Dendritic cell treated with granulocyte-macrophage colony-stimulating factor and Interleukin-4, amounts not matched to agents 40 ng/mL and 50 ng/mL, for 4 days (primary cell): Measurements from ENCODE around the gene MEI1.
A peak's percentile ranks its signal among the peaks of the same experiment; 100 is the strongest.

Experiments used
- H3K27ac Mint-ChIP-seq: one replicate; pipeline ENCODE4 v1.8.0; 2022; ENCODE audit warnings: mild to moderate bottlenecking, mixed read lengths
- H3K27me3 Mint-ChIP-seq: one replicate; pipeline ENCODE4 v1.8.0; 2022; ENCODE audit warnings: mild to moderate bottlenecking, mixed read lengths
- H3K36me3 Mint-ChIP-seq: one replicate; pipeline ENCODE4 v1.8.0; 2022; ENCODE audit warnings: low read depth, mixed read lengths
- H3K4me1 Mint-ChIP-seq: one replicate; pipeline ENCODE4 v1.8.0; 2022; ENCODE audit warnings: low read depth, mixed read lengths
- H3K4me3 Mint-ChIP-seq: one replicate; pipeline ENCODE4 v1.8.0; 2022; ENCODE audit warnings: mild to moderate bottlenecking, moderate library complexity, mixed read lengths
- H3K9me3 Mint-ChIP-seq: one replicate; pipeline ENCODE4 v1.8.0; 2022; ENCODE audit warnings: mixed read lengths
- intact Hi-C: fragments of 100-400 bp; cut with micrococcal nuclease; formaldehyde crosslinking; loops from one replicate; pipeline ENCODE4 v1.15.0; 2022

The MEI1 gene

DNA sequence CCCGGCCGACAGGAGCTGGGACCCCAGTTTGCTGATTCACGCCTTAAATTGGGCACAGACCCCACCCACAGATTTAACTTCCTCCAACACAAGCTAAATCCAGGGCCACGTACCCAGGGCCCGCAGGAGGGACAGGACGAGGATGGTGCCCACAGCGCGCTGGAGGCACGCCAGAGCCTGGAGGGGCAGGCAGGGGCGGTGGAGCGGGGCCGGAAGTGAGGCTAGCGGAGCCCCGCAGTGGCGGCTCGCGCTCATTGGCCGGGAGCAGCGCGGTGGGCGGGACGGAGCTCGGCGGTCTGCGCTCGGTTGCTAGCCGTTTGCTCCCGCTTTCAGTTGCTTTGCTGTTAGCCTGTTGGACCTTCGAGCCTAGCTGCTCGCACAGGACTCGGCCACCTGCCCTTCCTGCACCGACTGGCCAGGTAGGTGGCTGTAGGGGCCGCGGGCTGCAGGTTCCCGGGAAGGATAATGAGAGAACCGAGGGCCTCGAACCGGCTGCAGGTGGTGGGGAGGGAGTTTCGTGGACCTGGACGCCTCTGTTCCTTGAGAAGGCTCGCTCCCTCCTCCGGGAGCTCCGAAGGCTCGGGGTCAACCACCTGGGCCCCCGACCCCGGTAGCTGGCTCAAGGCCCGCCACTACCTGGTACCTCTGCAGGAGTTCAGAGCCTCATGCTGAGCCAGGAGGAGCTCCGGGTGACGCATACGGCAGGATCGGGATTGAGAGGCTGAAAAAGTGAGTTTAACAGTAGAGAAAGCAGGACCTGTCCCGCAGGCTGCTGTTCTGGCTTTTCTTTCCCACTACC, 101.2 kb downstream of the MEI1 start, which contains the start of gene CCDC134:
Gene CCDC134 (plus strand): TSS at position 332 of the 799 bp plus-strand sequence. CDS start 8,212 bp downstream, outside the sequence.
- Mint-ChIP-seq H3K27me3 (no peaks in the 10 kb centered on the region), H3K36me3 (peaks cover 13% of the 10 kb centered on the region), H3K4me3 (peak within 1 kb of the TSS; percentile 96), H3K9me3 (no peaks in the 10 kb centered on the region), H3K4me1 (peaks cover 45% of the 10 kb centered on the region), H3K27ac (peak within 1 kb of the TSS; percentile 90)
- intact Hi-C loops, result loop anchor here (1.0 to 2.0 kb wide), 2 partner anchors 19 to 54 kb away; no protein-coding TSS in a partner anchor

DNA sequence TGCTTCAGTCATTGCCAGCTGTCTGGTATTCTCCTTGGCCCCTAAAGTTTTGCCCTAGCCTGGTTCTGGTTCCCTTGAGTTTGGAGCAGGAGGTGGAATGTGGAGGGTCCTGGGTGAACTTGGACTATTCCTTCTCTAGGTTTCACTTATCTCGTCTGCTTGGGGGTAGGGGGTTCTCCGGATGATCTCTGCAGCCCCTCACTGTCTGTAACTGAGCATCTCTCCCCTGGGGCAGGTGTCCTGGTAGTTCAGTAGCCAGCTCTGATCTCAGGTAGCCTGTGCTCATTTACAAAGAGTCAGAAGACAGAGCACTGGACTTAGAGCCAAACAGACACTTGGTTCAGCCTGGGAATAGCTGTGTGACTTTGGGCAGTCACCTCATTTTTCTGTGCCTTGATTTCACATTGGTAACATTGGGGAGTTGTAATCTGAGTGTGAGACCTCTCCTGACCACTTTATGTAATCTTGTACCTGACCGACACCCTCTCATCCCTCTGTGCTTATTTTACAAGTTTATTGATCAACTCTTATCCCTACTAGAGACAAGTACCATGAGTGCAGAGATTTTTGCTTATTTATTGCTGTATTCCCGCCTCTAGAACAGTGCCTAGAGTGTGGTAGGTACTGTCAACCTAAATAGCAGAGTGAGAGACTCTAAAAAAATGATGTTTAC, 102.0 kb downstream of the MEI1 start:
- Mint-ChIP-seq H3K27me3 (no peaks in the 10 kb centered on the region), H3K4me1 (peaks cover 45% of the 10 kb centered on the region), H3K27ac (peak overlapping the region; percentile 90), H3K4me3 (peak overlapping the region; percentile 96), H3K9me3 (no peaks in the 10 kb centered on the region), H3K36me3 (peaks cover 10% of the 10 kb centered on the region)
- intact Hi-C loops, result loop anchor here (2.0 kb wide), 1 partner anchor 54 kb away; no protein-coding TSS in a partner anchor

DNA sequence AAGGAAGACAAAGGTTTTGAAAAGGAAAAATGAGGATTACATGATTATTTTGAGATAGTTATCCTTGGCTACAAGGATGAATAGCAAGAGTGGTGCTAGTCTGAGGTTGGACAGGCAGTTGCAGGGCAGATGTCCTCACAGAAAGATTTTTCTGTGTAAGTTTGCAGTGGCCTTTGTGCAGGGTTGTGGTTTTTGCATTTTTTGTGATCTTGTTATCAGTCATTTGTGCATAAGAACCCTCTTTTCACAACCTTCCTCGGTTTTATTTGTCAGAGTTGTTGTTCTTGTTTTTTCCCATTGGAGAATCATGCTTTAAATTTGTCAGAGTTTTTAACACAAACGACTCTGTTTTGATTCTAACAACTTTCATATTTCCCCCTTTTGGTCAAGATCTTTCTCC, 102.6 kb downstream of the MEI1 start:
- Mint-ChIP-seq H3K4me1 (peaks cover 45% of the 10 kb centered on the region), H3K27me3 (no peaks in the 10 kb centered on the region), H3K36me3 (peaks cover 10% of the 10 kb centered on the region), H3K27ac (no peak overlapping the region), H3K9me3 (no peaks in the 10 kb centered on the region), H3K4me3 (no peak overlapping the region)
- intact Hi-C loops, result loop anchor here (2.0 kb wide), 1 partner anchor 55 kb away; no protein-coding TSS in a partner anchor

DNA sequence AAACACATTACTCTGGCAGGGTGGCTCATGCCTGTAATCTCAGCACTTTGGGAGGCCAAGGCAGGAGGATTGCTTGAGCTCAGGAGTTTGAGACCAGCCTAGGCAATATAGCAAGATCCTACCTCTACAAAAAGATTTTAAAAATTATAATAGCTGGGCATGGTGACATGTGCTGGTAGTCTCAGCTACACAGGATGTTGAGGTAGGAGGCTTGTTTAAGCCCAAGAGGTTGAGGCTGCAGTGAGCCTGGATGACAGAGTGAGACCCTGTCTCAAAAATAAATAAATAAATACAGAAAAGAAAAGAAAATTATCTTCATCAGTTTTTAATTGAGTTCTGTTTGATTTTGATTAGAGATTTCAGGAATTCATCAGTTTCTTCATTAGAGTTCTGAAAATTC, 106.3 kb downstream of the MEI1 start:
- no peaks in the 10 kb centered on the region for H3K27me3 Mint-ChIP-seq
- no peaks in the 10 kb centered on the region for H3K9me3 Mint-ChIP-seq
- intact Hi-C loops, result no loop called here
- H3K4me3 Mint-ChIP-seq, result no peak overlapping the region
- H3K27ac Mint-ChIP-seq, result no peak overlapping the region
- H3K36me3 Mint-ChIP-seq, result peaks cover 28% of the 10 kb centered on the region
- H3K4me1 Mint-ChIP-seq, result peaks cover 26% of the 10 kb centered on the region

DNA sequence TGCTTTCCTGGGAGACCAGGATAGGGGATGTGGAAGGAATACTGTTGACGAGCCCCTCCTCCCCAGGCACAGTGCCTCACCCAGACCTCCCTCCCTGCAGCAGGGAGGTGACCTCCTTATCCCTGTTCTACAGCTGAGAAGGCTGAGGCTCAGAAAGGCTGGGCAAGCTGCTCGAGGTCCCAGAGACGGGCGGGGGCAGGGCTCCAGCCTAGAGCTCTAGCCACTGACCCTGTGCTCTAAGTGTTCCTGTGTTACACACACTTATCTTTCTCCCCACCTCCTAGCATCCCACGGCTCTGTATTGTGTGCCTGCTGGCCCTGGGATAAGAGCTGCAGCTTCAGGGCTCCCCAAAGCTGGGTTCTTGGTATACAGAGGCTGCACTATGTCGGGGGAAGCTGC, 109.1 kb downstream of the MEI1 start:
- H3K27ac Mint-ChIP-seq, result no peak overlapping the region
- no peaks in the 10 kb centered on the region for H3K9me3 Mint-ChIP-seq
- no peak overlapping the region for H3K4me3 Mint-ChIP-seq
- H3K27me3 Mint-ChIP-seq, result no peaks in the 10 kb centered on the region
- peaks cover 2% of the 10 kb centered on the region for H3K4me1 Mint-ChIP-seq
- intact Hi-C loops, result no loop called here
- peaks cover 42% of the 10 kb centered on the region for H3K36me3 Mint-ChIP-seq

DNA sequence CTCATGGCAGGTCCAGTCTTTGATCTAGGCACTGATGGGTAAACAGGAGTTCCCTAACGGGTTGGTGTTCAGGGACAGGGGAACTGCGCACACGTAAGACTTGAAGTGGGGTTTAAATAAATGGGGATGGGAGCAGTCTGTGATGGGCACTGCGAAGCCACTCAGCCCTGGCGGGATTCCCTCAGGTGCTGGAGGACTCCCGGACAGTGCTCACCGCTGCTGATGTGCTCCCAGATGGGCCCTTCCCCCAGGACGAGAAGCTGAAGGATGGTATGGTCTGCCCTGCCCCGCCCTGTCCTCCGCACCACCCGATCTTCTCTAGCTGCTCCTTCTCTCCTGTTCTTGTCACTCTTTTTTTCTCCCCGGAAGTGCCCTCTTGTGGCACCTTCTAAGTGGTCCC, 110.7 kb downstream of the MEI1 start:
- Mint-ChIP-seq H3K27me3 (no peaks in the 10 kb centered on the region), H3K36me3 (peaks cover 55% of the 10 kb centered on the region), H3K27ac (no peak overlapping the region)

DNA sequence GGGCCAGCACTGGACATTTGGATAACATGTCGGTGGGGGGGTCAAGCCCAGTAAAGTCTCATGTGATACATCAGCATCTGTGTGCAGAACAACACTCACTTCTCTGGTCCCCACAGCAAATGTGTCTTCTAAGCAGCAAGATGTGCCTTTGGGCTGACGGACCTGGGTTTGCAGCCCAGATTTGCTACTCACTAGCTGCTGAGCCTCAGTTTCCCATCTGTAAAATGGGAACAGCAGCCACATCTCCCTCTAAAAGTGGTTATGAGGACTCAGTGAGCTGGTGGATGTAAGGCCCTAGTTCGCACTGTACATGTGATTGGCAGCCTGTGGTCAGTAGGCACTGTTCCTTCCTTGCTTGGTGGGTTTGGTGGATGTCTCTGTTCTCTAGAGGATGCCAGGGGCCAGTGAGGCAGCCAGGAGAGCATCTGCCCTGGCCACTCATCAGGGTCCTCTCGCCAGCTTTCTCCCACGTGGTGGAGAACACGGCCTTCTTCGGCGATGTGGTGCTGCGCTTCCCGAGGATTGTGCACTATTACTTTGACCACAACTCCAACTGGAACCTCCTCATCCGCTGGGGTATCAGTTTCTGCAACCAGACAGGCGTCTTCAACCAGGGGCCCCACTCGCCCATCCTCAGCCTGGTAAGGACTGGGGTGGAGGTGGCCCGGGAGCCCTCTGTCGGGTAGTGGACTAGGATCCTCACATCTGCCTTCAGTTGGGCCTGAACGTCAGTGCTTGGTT, 113.7 kb downstream of the MEI1 start:
- H3K4me1 Mint-ChIP-seq, result no peaks in the 10 kb centered on the region
- H3K36me3 Mint-ChIP-seq, result peaks cover 68% of the 10 kb centered on the region
- H3K27me3 Mint-ChIP-seq, result no peaks in the 10 kb centered on the region
- intact Hi-C loops, result no loop called here
- H3K9me3 Mint-ChIP-seq, result no peaks in the 10 kb centered on the region
- H3K27ac Mint-ChIP-seq, result no peak overlapping the region
- no peak overlapping the region for H3K4me3 Mint-ChIP-seq

More for the DNA sequence above, 110.7 kb downstream of the MEI1 start:
- Mint-ChIP-seq H3K9me3 (no peaks in the 10 kb centered on the region), H3K4me1 (no peaks in the 10 kb centered on the region), H3K4me3 (no peak overlapping the region)
- intact Hi-C loops, result no loop called here

DNA sequence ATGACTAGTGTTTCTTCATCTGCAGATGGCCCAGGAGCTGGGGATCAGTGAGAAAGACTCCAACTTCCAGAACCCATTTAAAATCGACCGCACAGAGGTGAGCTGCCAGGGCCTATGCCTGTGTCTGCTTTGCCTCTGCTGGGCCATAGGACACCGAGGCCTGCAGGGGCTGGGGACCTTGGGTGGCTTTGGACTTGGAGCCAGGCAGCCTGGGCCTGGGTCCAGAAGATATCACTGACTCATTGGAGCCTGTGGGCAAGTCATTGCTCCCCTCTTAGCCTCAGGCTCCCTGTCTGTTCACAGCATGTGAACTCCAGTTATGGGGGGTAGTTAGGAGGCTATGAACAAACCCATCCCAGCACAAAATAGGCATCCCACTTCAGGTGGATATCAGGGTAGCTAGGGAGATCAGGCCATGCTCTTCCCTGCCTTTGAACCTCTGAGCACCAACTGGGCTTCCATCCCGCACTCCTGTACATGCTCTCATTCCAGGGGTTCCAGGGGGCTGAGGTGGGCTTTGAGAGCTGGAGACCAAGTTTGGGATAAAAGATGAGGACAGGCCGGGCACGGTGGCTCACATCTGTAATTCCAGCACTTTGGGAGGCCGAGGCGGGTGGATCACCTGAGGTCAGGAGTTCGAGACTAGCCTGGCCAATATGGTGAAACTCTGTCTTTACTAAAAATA, 114.6 kb downstream of the MEI1 start:
- Mint-ChIP-seq H3K4me1 (no peaks in the 10 kb centered on the region), H3K27ac (no peak overlapping the region), H3K36me3 (peaks cover 62% of the 10 kb centered on the region), H3K9me3 (no peaks in the 10 kb centered on the region), H3K4me3 (no peak overlapping the region), H3K27me3 (no peaks in the 10 kb centered on the region)
- intact Hi-C loops, result no loop called here

DNA sequence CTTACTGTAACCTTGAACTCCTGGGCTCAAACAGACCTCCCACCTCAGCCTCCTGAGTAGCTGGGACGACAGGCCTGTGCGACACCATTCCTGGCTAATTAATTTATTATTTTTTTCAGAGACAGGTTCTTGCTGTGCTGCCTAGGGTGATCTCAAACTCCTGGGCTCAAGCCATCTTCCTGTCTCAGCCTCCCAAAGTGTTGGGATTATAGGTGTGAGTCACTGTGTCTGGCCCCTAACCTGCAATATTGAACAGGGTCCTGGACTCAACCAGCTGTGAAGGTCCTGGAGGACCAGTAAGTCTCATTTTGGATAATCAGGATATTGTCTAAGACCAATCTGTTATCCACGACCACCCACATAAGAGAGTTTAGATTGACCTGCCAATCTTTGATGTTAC, 116.4 kb downstream of the MEI1 start:
- no peak overlapping the region for H3K4me3 Mint-ChIP-seq
- no peak overlapping the region for H3K27ac Mint-ChIP-seq
- intact Hi-C loops, result no loop called here
- peaks cover 59% of the 10 kb centered on the region for H3K36me3 Mint-ChIP-seq
- H3K9me3 Mint-ChIP-seq, result no peaks in the 10 kb centered on the region
- no peaks in the 10 kb centered on the region for H3K27me3 Mint-ChIP-seq
- H3K4me1 Mint-ChIP-seq, result peaks cover 6% of the 10 kb centered on the region

DNA sequence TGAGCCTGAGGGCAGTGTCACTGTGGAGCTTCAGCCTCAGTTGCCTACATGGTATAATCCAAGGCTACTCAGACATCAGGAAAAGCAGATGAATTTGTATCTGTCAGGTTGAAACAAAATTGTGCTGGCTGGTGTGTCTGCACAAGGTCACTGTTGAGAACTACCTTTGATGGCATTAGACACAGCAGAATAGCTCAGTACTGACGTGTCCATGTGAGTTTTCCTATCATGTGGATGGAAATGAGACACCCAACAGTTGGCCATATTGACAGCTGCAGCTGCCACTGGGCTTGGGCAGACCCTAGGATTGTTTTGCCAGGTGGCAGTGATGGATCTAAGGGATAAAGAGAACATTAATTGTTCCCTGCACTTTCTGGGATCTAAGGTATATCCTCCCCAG, 116.9 kb downstream of the MEI1 start:
- Mint-ChIP-seq H3K4me3 (no peak overlapping the region), H3K36me3 (peaks cover 58% of the 10 kb centered on the region), H3K9me3 (no peaks in the 10 kb centered on the region), H3K27ac (no peak overlapping the region), H3K4me1 (peaks cover 9% of the 10 kb centered on the region), H3K27me3 (no peaks in the 10 kb centered on the region)
- intact Hi-C loops, result no loop called here

DNA sequence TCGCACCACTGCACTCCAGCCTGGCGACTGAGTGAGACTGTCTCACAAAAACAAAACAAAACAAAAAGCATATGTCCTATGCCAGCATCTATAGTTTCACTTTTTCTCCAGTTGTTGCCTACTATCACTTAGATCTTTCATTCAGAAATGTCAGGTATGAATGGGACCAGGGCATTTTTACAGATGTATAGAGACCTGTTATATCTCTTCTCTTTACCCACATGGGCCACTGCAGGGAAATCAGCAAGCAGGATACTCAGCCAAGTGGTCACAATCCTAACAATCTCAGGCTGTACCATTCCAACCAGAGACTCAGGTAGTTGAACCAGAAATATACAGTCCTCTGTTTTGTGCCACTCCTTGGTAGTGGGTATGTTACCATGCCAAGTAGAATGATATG, 117.6 kb downstream of the MEI1 start:
- H3K27ac Mint-ChIP-seq, result no peak overlapping the region
- peaks cover 53% of the 10 kb centered on the region for H3K36me3 Mint-ChIP-seq
- no peak overlapping the region for H3K4me3 Mint-ChIP-seq
- peaks cover 9% of the 10 kb centered on the region for H3K4me1 Mint-ChIP-seq
- intact Hi-C loops, result no loop called here
- no peaks in the 10 kb centered on the region for H3K27me3 Mint-ChIP-seq
- no peaks in the 10 kb centered on the region for H3K9me3 Mint-ChIP-seq

DNA sequence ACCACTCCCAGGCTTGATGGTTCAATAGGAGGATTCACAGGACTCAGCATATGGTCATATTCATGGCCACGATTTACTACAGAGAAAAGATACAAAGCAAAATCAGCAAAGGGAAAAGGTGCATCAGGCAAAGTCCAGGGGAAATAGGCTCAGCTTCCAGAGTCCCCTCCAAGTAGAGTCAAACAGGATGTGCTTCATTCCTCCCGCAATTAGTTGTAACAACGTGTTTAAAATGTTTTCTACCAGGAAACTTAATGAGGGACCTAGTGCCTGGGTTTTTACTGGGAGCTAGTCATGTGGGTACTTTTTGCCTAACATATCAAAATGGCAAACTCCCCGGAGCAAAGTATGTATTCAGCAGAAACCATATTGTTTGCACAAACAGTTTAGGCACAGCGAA, 118.7 kb downstream of the MEI1 start:
- Mint-ChIP-seq H3K27ac (no peak overlapping the region), H3K9me3 (no peaks in the 10 kb centered on the region), H3K4me1 (peaks cover 16% of the 10 kb centered on the region), H3K4me3 (no peak overlapping the region), H3K36me3 (peaks cover 49% of the 10 kb centered on the region), H3K27me3 (no peaks in the 10 kb centered on the region)
- intact Hi-C loops, result no loop called here

DNA sequence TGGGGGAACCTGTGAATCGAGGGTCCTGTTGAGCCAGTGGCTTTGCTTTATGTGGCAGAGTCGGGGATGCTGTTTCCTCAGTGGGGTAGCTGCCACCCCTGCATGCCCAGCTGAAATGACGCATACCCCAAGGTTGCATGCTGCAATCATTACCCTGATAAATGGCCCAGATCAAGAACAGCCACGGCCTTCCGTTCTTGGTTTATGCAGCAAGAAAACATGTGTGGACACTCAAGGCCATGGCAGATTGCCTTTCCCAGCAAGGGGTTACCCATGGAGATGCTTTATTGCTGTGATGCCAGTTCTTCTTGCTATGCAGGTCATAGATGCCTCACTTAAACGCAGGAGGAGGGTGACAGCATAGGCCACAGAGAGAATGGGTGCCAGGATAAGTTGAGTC, 119.3 kb downstream of the MEI1 start:
- H3K27me3 Mint-ChIP-seq, result no peaks in the 10 kb centered on the region
- no peaks in the 10 kb centered on the region for H3K9me3 Mint-ChIP-seq
- H3K36me3 Mint-ChIP-seq, result peaks cover 44% of the 10 kb centered on the region
- peaks cover 16% of the 10 kb centered on the region for H3K4me1 Mint-ChIP-seq
- no peak overlapping the region for H3K4me3 Mint-ChIP-seq
- H3K27ac Mint-ChIP-seq, result no peak overlapping the region
- intact Hi-C loops, result no loop called here
